HFFc6 (cell line): ENCODE measurements around the gene CASS4. TPM values are rescaled to one million over a fixed set of nuclear protein-coding genes. Genes with fewer than 3 reads are reported as not detected.

Experiments used
- DNase-seq: peaks from one replicate; pipeline ENCODE4 v3.0.0-alpha.2; 2018
- H3K27ac Mint-ChIP-seq: 2 replicates; pipeline ENCODE4 v1.8.0; 2020; ENCODE audit warnings: mild to moderate bottlenecking, mixed read lengths
- H3K27me3 Mint-ChIP-seq: 2 replicates; pipeline ENCODE4 v1.8.0; 2021; ENCODE audit warnings: mild to moderate bottlenecking, moderate library complexity, mixed read lengths; ENCODE audit not compliant: insufficient read depth
- H3K36me3 Mint-ChIP-seq: 2 replicates; pipeline ENCODE4 v1.8.0; 2021; ENCODE audit warnings: low read depth, mixed read lengths
- H3K4me1 Mint-ChIP-seq: 2 replicates; pipeline ENCODE4 v1.8.0; 2020; ENCODE audit warnings: low read depth, mixed read lengths
- H3K4me3 Mint-ChIP-seq: 2 replicates; pipeline ENCODE4 v1.8.0; 2020; ENCODE audit warnings: mild to moderate bottlenecking, moderate library complexity, mixed read lengths
- H3K9me3 Mint-ChIP-seq: 2 replicates; pipeline ENCODE4 v1.8.0; 2020; ENCODE audit warnings: mild to moderate bottlenecking, mixed read lengths
- CTCF ChIP-seq: fragments of 200-600 bp; sonication (generic); IDR thresholded peaks from 2 replicates; pipeline ENCODE4 v1.5.0; 2021; ENCODE audit warnings: antibody characterized with exemption, mild to moderate bottlenecking
- total RNA-seq, 6 experiments: library from RNA; stranded (reverse); fragmentation: NEBNext Ultra II Directional; extraction: Animal tissue kit (Norgen Biotek cat#: 25700); gene quantifications; 2 replicates in 1 of 6; 3 replicates in 5 of 6; pipeline ENCODE4 v1.2.3, GENCODE V29; 2021

Gene CASS4
- total RNA-seq, 6 experiments from 2014 or later = 0.38 to 0.70 (median 0.56) TPM

DNA sequence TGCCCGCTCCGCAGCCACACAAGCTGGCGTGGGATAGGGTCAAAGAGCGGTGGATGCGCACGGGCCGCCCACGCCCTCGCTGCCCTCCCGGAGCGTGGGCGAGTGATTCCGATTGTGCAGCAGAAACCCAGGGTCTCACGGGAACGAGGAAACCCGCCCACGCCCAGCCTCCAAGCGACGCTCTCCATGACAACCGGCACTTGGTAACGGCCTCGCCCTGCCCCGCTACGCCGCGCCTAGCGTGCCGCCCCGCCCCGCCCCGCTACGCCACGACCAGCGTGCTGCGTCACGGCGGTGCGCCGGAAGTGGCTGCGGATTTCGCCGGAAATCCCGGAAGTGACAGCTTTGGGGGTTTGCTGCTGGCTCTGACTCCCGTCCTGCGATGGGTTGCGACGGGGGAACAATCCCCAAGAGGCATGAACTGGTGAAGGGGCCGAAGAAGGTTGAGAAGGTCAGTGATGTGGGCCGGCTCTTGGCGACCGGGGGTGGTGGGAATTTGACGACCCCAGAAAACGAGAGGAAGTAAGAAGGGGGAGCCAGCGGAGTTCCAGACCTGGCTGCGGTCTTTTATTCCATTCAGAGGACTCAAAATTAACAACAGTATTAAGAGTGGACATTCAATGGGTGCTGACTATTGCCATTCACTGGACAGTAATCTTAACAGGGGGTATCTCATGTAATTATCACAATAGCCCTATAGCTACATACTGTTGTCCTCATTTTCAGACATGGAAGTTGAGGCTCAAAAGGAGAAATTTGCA is 56.4 kb downstream of the CASS4 start, which contains the start of gene RTF2:
Gene RTF2, plus strand, starts transcription at position 312 of the 761 bp plus-strand sequence. Its CDS starts 71 bp downstream, at position 383.
- peaks cover 11% of the 10 kb centered on the region for H3K36me3 Mint-ChIP-seq
- TF ChIP-seq CTCF = no peak
- no peaks in the 10 kb centered on the region for H3K9me3 Mint-ChIP-seq
- peak; percentile 92 for DNase-seq
- H3K27ac Mint-ChIP-seq = peak within 1 kb of the TSS; percentile 98
- peaks cover 3% of the 10 kb centered on the region; the same call in 1 of the 2 replicates for H3K27me3 Mint-ChIP-seq
- H3K4me3 Mint-ChIP-seq = peak within 1 kb of the TSS; percentile 100
- H3K4me1 Mint-ChIP-seq = peaks cover 23% of the 10 kb centered on the region

- Mint-ChIP-seq H3K27me3 (peaks cover 3% of the 10 kb centered on the region; the same call in 1 of the 2 replicates), H3K27ac (peak overlapping the region; percentile 98), H3K36me3 (peaks cover 11% of the 10 kb centered on the region), H3K4me1 (peaks cover 23% of the 10 kb centered on the region), H3K9me3 (no peaks in the 10 kb centered on the region), H3K4me3 (peak overlapping the region; percentile 100)
- no peak for DNase-seq
- TF ChIP-seq CTCF = no peak
Measured at GRCh38 chr20:56469077-56469449, 57.0 kb downstream of the CASS4 start.

DNA sequence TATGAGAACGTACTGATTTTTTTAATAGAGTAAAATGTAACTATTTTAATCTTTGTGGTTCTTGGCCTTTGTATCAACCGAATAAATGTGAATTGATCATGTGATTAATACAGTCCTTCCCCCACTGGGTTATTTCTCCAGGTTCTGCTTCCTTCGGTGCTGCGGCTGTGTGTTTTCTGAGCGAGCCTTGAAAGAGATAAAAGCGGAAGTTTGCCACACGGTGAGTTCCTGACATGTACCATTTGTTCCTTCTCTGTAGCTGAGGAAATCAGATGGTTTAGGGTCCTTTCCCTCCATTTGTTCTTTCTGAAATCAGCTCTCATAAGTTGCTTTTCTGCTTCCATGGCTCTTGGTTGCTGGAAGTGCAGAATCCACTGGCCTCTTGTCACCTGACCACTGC is 71.9 kb downstream of the CASS4 start:
- no peak overlapping the region for H3K4me3 Mint-ChIP-seq
- TF ChIP-seq CTCF = no peak
- no peaks in the 10 kb centered on the region for H3K9me3 Mint-ChIP-seq
- H3K27ac Mint-ChIP-seq = no peak overlapping the region
- DNase-seq = no peak
- no peaks in the 10 kb centered on the region for H3K4me1 Mint-ChIP-seq
- H3K27me3 Mint-ChIP-seq = no peaks in the 10 kb centered on the region
- peaks cover 23% of the 10 kb centered on the region for H3K36me3 Mint-ChIP-seq

DNA sequence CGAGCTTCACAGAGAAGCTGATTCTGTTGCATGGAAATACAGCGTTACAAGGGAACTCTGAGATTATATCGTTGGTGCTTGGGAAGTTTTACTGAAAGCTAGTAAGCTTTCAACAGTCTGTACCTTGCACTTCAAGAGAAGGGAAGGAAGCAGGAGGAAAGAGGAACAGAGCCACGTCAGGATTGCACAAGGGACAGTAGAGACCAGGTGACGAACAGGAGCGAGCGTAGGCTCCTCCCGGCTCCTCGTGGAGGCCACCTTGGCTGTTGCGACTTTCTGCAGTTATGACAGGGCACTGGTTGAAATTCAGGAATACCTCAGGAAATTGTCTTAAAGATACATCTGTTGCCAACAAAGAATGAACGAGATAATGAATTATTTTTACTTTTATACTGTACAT is 75.2 kb downstream of the CASS4 start:
- H3K4me3 Mint-ChIP-seq = no peak overlapping the region
- peaks cover 31% of the 10 kb centered on the region for H3K36me3 Mint-ChIP-seq
- no peak overlapping the region for H3K27ac Mint-ChIP-seq
- H3K9me3 Mint-ChIP-seq = no peaks in the 10 kb centered on the region
- no peak for DNase-seq
- no peak for TF ChIP-seq CTCF
- H3K4me1 Mint-ChIP-seq = no peaks in the 10 kb centered on the region
- H3K27me3 Mint-ChIP-seq = no peaks in the 10 kb centered on the region

- H3K9me3 Mint-ChIP-seq = no peaks in the 10 kb centered on the region
- H3K4me3 Mint-ChIP-seq = no peak overlapping the region
- DNase-seq = no peak
- H3K4me1 Mint-ChIP-seq = no peaks in the 10 kb centered on the region
- no peaks in the 10 kb centered on the region for H3K27me3 Mint-ChIP-seq
- H3K36me3 Mint-ChIP-seq = peaks cover 26% of the 10 kb centered on the region
- H3K27ac Mint-ChIP-seq = no peak overlapping the region; the same call in 1 of the 2 replicates
- no peak for TF ChIP-seq CTCF
Measured at GRCh38 chr20:56488566-56488965, 76.5 kb downstream of the CASS4 start.
